RWPE2 (cell line): Measurements from ENCODE around the gene KTN1.

ENCODE experiments used
- ATAC-seq: fragments of 200-7000 bp; cut with Tn5 transposase; 3 replicates; pipeline ENCODE4 v1.9.1; 2021; ENCODE audit warnings: low read depth
- DNase-seq: peaks from one replicate; pipeline ENCODE4 v3.0.0-alpha.2; 2020; ENCODE audit warnings: low spot score
- H3K27ac ChIP-seq: fragments of 450-650 bp; 2 replicates; pipeline ENCODE4 v1.5.1; 2017; ENCODE audit warnings: mild to moderate bottlenecking; ENCODE audit not compliant: poor library complexity, severe bottlenecking
- H3K27me3 ChIP-seq: fragments of 250-450 bp; sonication (Bioruptor Pico); 2 replicates; pipeline ENCODE4 v1.5.1; 2021; ENCODE audit warnings: mild to moderate bottlenecking, moderate library complexity; ENCODE audit not compliant: insufficient read depth, poor library complexity, severe bottlenecking
- H3K36me3 ChIP-seq: fragments of 250-450 bp; sonication (Bioruptor Pico); 2 replicates; pipeline ENCODE4 v1.5.1; 2020; ENCODE audit warnings: low read depth, mild to moderate bottlenecking, moderate library complexity
- H3K4me1 ChIP-seq: fragments of 250-450 bp; sonication (Bioruptor Pico); 2 replicates; pipeline ENCODE4 v1.5.1; 2021; ENCODE audit warnings: mild to moderate bottlenecking, moderate library complexity; ENCODE audit not compliant: insufficient read depth, poor library complexity, severe bottlenecking
- H3K4me3 ChIP-seq: fragments of 250-450 bp; sonication (Bioruptor Pico); 2 replicates; pipeline ENCODE4 v1.5.1; 2021; ENCODE audit warnings: mild to moderate bottlenecking, moderate library complexity; ENCODE audit not compliant: severe bottlenecking
- H3K9me3 ChIP-seq: fragments of 250-450 bp; sonication (Bioruptor Pico); 2 replicates; pipeline ENCODE4 v1.5.1; 2021; ENCODE audit warnings: mild to moderate bottlenecking, moderate library complexity; ENCODE audit not compliant: severe bottlenecking
- CTCF ChIP-seq: fragments of 450-650 bp; IDR thresholded peaks from one replicate; pipeline ENCODE4 v1.5.1; 2017; ENCODE audit warnings: mild to moderate bottlenecking, moderate library complexity; ENCODE audit not compliant: poor library complexity, severe bottlenecking

The KTN1 gene

GRCh38 chr14:55711175-55711811 lies 131.3 kb downstream of the KTN1 start:
- Histone ChIP-seq H3K4me1 (peaks cover 4% of the 10 kb centered on the region), H3K4me3 (no peak overlapping the region), H3K27ac (no peak overlapping the region), H3K27me3 (no peaks in the 10 kb centered on the region), H3K9me3 (no peaks in the 10 kb centered on the region), H3K36me3 (no peaks in the 10 kb centered on the region)
- DNase-seq (no peak), ATAC-seq (no peak)
- no peak for TF ChIP-seq CTCF

- Histone ChIP-seq H3K4me1 (no peaks in the 10 kb centered on the region), H3K27ac (no peak overlapping the region)
- TF ChIP-seq CTCF = no peak
These were observed 132.5 kb downstream of the KTN1 start for GRCh38 chr14:55712491-55712890.

GRCh38 chr14:55713486-55713885 lies 133.5 kb downstream of the KTN1 start:
- H3K4me1 ChIP-seq = no peaks in the 10 kb centered on the region
- no peaks in the 10 kb centered on the region for H3K9me3 ChIP-seq
- H3K27ac ChIP-seq = no peak overlapping the region
- no peak overlapping the region for H3K4me3 ChIP-seq
- no peak for TF ChIP-seq CTCF
- no peaks in the 10 kb centered on the region for H3K27me3 ChIP-seq
- ATAC-seq (no peak), DNase-seq (no peak)
- H3K36me3 ChIP-seq = no peaks in the 10 kb centered on the region

More at GRCh38 chr14:55712491-55712890, 132.5 kb downstream of the KTN1 start:
- no peak for ATAC-seq
- Histone ChIP-seq H3K36me3 (no peaks in the 10 kb centered on the region), H3K4me3 (no peak overlapping the region), H3K27me3 (no peaks in the 10 kb centered on the region), H3K9me3 (no peaks in the 10 kb centered on the region)
- no peak for DNase-seq

- Histone ChIP-seq H3K27ac (no peak overlapping the region), H3K4me1 (no peaks in the 10 kb centered on the region), H3K9me3 (no peaks in the 10 kb centered on the region), H3K27me3 (no peaks in the 10 kb centered on the region), H3K36me3 (no peaks in the 10 kb centered on the region), H3K4me3 (no peak overlapping the region)
- DNase-seq = no peak
- ATAC-seq = no peak
- TF ChIP-seq CTCF = no peak
These were observed 135.9 kb downstream of the KTN1 start for GRCh38 chr14:55715889-55716288.

- Histone ChIP-seq H3K4me1 (peaks cover 10% of the 10 kb centered on the region), H3K27me3 (no peaks in the 10 kb centered on the region), H3K36me3 (no peaks in the 10 kb centered on the region), H3K9me3 (no peaks in the 10 kb centered on the region), H3K27ac (no peak overlapping the region), H3K4me3 (no peak overlapping the region)
- TF ChIP-seq CTCF = no peak
- ATAC-seq = no peak
- DNase-seq = no peak
These were observed 137.6 kb downstream of the KTN1 start for GRCh38 chr14:55717621-55718020.
